WERI-Rb-1 (cell line): ENCODE results near the gene ANXA6.

ENCODE experiments used
- DNase-seq: peaks from one replicate; pipeline ENCODE4 v3.0.0-alpha.2; 2020
- H3K27ac ChIP-seq: fragments of 250-450 bp; sonication (Bioruptor Pico); 2 replicates; pipeline ENCODE4 v1.5.1; 2020; ENCODE audit warnings: mild to moderate bottlenecking, moderate library complexity
- H3K27me3 ChIP-seq: fragments of 250-450 bp; sonication (Bioruptor Pico); 2 replicates; pipeline ENCODE4 v1.5.1; 2021; ENCODE audit warnings: mild to moderate bottlenecking, low read depth, moderate library complexity; ENCODE audit not compliant: insufficient read depth, severe bottlenecking
- H3K36me3 ChIP-seq: fragments of 250-450 bp; sonication (Bioruptor Pico); 2 replicates; pipeline ENCODE4 v1.5.1; 2020; ENCODE audit warnings: mild to moderate bottlenecking, moderate library complexity
- H3K4me3 ChIP-seq: 2 replicates; pipeline ENCODE4 v1.5.1; 2011; ENCODE audit warnings: low read depth, mild to moderate bottlenecking, control low read depth, low read length
- H3K9me3 ChIP-seq: fragments of 250-450 bp; sonication (Bioruptor Pico); 2 replicates; pipeline ENCODE4 v1.5.1; 2021; ENCODE audit warnings: mild to moderate bottlenecking, moderate library complexity; ENCODE audit not compliant: severe bottlenecking
- TF ChIP-seq, protein P1 (sequence below): IDR thresholded peaks from 2 replicates; pipeline ENCODE4 v1.5.1; 2011; ENCODE audit warnings: low read depth, mild to moderate bottlenecking, control low read depth, inconsistent platforms, low read length

Gene ANXA6

DNA sequence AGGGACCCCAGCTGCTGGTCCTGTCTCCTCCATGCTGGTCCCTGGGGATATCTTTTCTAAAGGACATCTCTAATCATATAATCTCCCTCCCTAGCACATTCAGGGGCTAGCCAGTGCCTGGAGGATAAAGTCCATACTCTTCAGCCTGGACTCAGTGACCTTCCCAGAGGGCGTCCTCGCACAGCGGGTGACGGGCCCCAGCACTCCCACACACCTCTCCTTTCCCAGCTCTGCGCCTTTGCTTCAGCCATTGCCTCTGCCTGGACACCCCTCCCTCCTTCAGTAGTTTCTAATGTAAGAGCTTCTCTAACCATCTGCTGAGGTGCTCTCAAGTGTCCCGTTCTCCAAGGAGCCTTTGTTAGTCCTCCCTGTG lies 61.6 kb downstream of the ANXA6 start:
- TF ChIP-seq, protein P1, sequence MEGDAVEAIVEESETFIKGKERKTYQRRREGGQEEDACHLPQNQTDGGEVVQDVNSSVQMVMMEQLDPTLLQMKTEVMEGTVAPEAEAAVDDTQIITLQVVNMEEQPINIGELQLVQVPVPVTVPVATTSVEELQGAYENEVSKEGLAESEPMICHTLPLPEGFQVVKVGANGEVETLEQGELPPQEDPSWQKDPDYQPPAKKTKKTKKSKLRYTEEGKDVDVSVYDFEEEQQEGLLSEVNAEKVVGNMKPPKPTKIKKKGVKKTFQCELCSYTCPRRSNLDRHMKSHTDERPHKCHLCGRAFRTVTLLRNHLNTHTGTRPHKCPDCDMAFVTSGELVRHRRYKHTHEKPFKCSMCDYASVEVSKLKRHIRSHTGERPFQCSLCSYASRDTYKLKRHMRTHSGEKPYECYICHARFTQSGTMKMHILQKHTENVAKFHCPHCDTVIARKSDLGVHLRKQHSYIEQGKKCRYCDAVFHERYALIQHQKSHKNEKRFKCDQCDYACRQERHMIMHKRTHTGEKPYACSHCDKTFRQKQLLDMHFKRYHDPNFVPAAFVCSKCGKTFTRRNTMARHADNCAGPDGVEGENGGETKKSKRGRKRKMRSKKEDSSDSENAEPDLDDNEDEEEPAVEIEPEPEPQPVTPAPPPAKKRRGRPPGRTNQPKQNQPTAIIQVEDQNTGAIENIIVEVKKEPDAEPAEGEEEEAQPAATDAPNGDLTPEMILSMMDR, result no peak
- H3K9me3 ChIP-seq, result no peaks in the 10 kb centered on the region
- H3K27me3 ChIP-seq, result no peaks in the 10 kb centered on the region
- H3K36me3 ChIP-seq, result no peaks in the 10 kb centered on the region
- H3K27ac ChIP-seq, result no peak overlapping the region
- peak; percentile 17 for DNase-seq
- no peak overlapping the region for H3K4me3 ChIP-seq

DNA sequence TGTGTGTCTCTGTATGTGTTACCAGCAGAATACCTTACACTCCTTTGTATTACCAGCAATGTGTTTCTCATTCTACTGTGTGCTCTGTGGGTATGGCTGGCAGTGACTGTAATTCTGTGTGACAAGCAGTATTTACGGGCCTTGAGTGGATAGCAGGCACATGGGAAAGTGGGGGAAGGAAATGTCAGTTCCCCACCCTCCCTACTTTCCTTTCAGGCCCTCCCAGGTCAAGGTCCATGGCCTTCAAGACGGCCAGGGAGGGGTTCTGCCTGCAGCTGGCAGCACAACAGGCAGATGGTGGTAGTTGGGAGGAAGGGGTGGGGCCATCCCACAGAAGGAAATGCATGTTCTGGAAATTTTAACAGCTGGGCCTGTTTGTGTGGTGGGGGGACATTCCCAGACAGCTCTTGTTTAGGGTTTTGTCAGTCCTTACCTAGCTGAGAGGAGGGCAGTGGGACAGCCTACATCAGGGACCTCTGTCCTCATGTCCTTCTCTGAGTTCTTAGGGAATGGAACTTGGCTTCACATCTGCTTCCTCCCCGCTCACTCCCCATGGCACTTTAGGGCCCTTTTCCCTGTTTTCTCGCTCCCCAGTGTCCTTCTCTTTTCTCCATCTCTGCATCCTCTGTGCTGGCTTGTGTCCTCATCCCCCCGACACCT lies 62.1 kb downstream of the ANXA6 start:
- H3K4me3 ChIP-seq, result no peak overlapping the region
- H3K27me3 ChIP-seq, result no peaks in the 10 kb centered on the region
- peak; percentile 19 for DNase-seq
- no peaks in the 10 kb centered on the region for H3K9me3 ChIP-seq
- no peak overlapping the region for H3K27ac ChIP-seq
- TF ChIP-seq, protein P1, result no peak
- H3K36me3 ChIP-seq, result no peaks in the 10 kb centered on the region

DNA sequence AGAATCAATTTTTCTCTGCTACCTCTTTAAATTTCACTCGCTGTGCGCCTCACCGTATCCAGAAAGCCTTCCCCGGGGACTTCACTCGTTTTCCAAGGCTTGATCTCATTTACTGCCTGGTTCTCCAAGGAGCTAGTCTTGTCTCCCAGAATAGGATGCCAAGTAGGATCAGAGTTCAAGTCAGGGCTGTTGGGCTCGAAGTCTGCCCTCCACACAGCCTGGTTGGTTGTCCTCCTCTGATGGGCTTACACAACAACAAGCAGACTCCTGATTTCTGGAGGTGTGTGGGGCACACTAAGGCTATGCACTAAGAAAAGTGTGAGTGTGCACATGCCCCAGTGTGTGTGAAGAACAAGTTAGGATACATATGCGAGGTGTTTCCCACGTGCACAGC lies 62.7 kb downstream of the ANXA6 start:
- DNase-seq, result no peak
- no peak overlapping the region for H3K27ac ChIP-seq
- H3K4me3 ChIP-seq, result no peak overlapping the region
- TF ChIP-seq, protein P1, result no peak
- H3K36me3 ChIP-seq, result no peaks in the 10 kb centered on the region
- H3K9me3 ChIP-seq, result no peaks in the 10 kb centered on the region
- H3K27me3 ChIP-seq, result no peaks in the 10 kb centered on the region

DNA sequence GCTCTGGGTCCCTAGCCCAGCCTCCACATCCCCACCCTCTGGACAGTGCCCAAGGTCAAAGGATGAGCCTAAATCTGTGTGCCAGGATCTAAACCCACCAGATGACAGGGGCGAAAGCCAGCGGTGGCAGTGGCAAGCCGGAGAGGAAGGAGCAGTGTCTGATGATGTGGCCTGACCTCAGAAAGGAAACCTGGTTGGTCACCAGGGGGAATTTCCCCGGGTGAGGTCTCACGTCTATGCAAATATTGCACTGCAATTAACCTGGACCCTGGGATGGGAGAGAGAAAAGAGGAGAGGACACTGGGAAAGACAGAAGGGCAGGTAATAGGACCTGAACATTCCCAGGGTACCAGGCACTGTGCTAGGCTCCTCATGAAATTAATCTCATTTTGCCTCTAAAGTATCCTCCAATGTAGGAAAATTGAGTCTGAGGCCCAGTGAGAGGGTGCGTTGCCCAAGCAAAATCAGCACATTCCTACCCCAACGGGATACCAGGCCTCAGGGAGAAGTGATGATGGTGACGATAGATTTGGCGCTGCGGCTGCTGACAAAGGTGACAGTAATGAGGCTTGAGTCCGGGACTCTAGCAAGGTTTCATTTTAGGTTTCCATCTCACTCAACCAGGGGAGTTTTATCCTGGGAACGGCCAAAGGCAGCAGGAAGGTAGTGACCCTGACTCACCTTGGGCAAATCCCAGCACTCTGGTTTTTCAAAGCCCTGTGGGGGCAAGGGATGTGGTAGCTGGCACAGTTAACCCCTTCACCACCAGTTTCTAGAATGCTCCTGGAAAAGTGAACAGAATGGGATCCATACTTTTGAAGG lies 63.3 kb downstream of the ANXA6 start:
- Histone ChIP-seq H3K27me3 (no peaks in the 10 kb centered on the region), H3K4me3 (no peak overlapping the region), H3K36me3 (no peaks in the 10 kb centered on the region), H3K9me3 (no peaks in the 10 kb centered on the region), H3K27ac (no peak overlapping the region)
- TF ChIP-seq, protein P1, result no peak
- DNase-seq, result no peak

DNA sequence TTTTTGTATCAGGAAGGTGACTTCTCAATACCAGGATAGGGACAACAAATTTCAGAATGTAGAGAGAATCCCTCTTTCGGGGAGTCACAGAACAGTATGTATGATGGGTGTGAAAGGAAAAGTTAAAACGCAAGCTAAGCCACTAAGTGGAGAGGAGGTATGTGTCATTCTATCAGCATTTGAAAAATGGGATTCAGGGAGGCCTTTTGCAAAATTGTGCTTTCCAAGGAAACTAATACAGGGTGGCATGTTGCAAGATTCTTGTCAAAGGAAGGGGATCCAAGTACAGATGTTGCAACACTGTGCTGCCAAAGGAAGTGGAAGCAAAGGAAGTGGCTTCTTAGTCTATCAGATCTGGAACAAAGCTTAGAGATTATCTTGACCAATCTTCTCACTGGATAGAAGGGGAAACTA lies 64.1 kb downstream of the ANXA6 start:
- DNase-seq, result no peak
- no peak overlapping the region for H3K4me3 ChIP-seq
- no peaks in the 10 kb centered on the region for H3K36me3 ChIP-seq
- TF ChIP-seq, protein P1, result no peak
- H3K9me3 ChIP-seq, result no peaks in the 10 kb centered on the region
- no peaks in the 10 kb centered on the region for H3K27me3 ChIP-seq
- H3K27ac ChIP-seq, result no peak overlapping the region

DNA sequence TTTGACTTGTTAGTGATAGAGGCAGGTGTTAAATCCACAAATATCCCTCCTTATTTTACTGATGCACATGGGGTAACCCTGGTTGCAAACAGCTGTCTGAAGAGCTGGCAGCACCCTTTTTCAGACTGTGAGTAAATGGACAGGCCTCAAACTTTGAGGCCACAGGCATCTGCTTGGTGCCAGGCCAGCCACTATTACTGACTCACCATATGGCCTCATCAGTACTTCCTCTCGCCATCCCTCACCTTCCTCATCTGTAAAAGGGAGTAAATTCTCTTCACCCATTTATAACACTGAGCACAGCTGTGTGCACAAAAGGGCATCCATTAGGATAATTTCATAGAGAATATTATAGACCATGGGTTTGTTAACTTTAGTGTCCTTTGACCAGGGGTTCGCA lies 64.8 kb downstream of the ANXA6 start:
- Histone ChIP-seq H3K27me3 (no peaks in the 10 kb centered on the region), H3K36me3 (no peaks in the 10 kb centered on the region), H3K27ac (no peak overlapping the region), H3K4me3 (no peak overlapping the region), H3K9me3 (no peaks in the 10 kb centered on the region)
- DNase-seq, result no peak
- TF ChIP-seq, protein P1, result no peak
